ENCODE data around the gene CAMTA1. TPM values are rescaled to one million over a fixed set of nuclear protein-coding genes. Genes with fewer than 3 reads are reported as not detected.

The CAMTA1 gene
- total RNA-seq, 1 donor from 2014 or later: 63.8 TPM

DNA sequence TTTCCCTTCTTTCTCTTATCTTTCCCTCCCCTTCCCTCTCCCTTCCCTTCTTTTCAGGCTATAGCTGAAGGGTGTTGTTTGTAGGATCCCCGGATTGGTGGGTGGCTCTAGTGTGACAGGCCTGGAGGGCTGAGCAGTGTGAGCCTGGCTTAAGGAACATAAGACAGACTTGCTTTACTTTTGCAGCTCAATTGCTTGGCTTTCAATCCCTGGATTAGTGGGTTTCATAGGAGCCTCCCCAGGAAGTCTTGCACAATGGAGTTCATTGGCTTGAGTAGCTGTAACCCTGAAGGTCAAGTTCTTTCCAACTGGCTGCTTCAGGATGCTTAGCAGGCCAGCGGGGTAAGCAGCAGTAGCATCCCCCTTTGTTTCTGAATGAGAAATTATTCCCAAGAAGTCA, 126.7 kb downstream of the CAMTA1 start:
- no peak for DNase-seq (ENCODE audit: low spot score)
- TF ChIP-seq, protein P1, sequence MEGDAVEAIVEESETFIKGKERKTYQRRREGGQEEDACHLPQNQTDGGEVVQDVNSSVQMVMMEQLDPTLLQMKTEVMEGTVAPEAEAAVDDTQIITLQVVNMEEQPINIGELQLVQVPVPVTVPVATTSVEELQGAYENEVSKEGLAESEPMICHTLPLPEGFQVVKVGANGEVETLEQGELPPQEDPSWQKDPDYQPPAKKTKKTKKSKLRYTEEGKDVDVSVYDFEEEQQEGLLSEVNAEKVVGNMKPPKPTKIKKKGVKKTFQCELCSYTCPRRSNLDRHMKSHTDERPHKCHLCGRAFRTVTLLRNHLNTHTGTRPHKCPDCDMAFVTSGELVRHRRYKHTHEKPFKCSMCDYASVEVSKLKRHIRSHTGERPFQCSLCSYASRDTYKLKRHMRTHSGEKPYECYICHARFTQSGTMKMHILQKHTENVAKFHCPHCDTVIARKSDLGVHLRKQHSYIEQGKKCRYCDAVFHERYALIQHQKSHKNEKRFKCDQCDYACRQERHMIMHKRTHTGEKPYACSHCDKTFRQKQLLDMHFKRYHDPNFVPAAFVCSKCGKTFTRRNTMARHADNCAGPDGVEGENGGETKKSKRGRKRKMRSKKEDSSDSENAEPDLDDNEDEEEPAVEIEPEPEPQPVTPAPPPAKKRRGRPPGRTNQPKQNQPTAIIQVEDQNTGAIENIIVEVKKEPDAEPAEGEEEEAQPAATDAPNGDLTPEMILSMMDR (IDR thresholded peaks at IDR 0.05): no peak

DNA sequence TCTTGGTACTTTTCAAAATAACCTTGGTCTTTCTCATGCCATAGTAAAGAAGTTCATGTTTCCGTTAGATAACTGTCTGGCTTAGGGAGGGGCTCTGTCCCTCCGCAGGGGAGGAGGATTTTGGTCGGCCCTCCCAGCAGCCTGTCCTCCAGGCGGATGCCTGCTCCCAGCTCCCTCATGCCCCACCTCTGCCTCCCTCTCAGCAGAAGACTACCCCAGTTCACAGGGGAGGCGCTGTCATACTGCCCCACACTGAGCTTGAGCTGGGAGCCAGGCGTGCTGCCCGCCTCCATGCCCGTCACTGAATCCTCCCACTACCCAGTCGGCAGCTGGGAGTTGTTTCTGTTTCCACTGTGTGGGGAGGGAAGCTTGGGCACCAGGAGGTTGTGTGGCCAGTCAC, 127.3 kb downstream of the CAMTA1 start:
- H3K27me3 Mint-ChIP-seq (ENCODE audit: low read depth): no peaks in the 10 kb centered on the region
- peaks cover 3% of the 10 kb centered on the region for H3K36me3 Mint-ChIP-seq (ENCODE audit: low read depth)
- H3K9me3 Mint-ChIP-seq (ENCODE audit: low read depth): peaks cover 5% of the 10 kb centered on the region
- H3K4me1 Mint-ChIP-seq (ENCODE audit: low read depth): no peaks in the 10 kb centered on the region
- H3K4me3 Mint-ChIP-seq (ENCODE audit: unreplicated experiment): no peak overlapping the region
- TF ChIP-seq, protein P1 (IDR thresholded peaks at IDR 0.05): no peak
- DNase-seq (ENCODE audit: low spot score): no peak
- H3K27ac Mint-ChIP-seq (ENCODE audit: unreplicated experiment): no peak overlapping the region

More for the DNA sequence above, 126.7 kb downstream of the CAMTA1 start:
- H3K27ac Mint-ChIP-seq (ENCODE audit: unreplicated experiment): no peak overlapping the region
- H3K36me3 Mint-ChIP-seq (ENCODE audit: low read depth): peaks cover 3% of the 10 kb centered on the region
- H3K27me3 Mint-ChIP-seq (ENCODE audit: low read depth): no peaks in the 10 kb centered on the region
- H3K9me3 Mint-ChIP-seq (ENCODE audit: low read depth): peaks cover 5% of the 10 kb centered on the region
- H3K4me1 Mint-ChIP-seq (ENCODE audit: low read depth): no peaks in the 10 kb centered on the region
- H3K4me3 Mint-ChIP-seq (ENCODE audit: unreplicated experiment): no peak overlapping the region

DNA sequence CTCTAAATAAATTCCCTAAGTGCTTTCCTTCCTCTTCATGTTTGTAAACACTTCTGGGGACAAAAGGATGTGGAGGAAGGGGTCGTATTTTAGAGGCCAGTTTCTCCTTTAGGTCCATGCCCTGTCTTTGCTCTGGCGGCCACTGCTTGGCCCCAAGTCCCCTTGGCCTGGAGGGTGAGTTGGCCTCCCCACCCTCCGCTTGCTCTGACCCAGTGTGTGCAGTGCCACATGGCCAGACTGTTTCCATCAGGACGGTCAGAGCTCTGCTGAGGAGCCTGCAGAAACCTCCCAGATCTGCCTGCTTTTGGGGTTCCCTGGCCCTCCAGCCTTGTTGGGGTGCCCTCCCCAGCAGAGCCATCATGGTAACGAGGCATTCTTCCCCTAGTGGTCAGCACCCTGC, 127.8 kb downstream of the CAMTA1 start:
- Mint-ChIP-seq H3K4me1 (ENCODE audit: low read depth) (no peaks in the 10 kb centered on the region), H3K4me3 (ENCODE audit: unreplicated experiment) (no peak overlapping the region), H3K27ac (ENCODE audit: unreplicated experiment) (no peak overlapping the region), H3K9me3 (ENCODE audit: low read depth) (peaks cover 5% of the 10 kb centered on the region), H3K27me3 (ENCODE audit: low read depth) (no peaks in the 10 kb centered on the region), H3K36me3 (ENCODE audit: low read depth) (peaks cover 3% of the 10 kb centered on the region)
- TF ChIP-seq, protein P1 (IDR thresholded peaks at IDR 0.05): no peak
- no peak for DNase-seq (ENCODE audit: low spot score)

DNA sequence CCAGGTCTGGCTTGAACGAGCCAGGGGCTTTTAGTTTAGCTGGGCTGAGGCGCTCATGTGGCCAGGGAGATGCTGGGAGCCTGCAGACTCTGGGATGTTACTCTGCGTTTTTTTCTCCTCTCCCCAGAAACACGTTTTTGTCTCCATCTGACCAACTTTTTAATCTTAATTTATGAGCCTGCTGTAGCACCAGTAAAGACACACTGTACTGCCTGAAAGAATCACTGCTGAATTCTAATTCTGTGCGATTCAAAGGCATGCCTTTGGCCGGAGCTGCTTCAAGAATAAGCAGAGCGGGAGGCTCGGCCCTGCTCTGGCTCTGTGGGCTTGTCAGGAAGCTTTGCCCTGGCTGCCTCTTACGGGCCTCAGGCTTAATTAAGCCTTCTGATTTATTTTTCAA, 129.5 kb downstream of the CAMTA1 start:
- peaks cover 5% of the 10 kb centered on the region for H3K9me3 Mint-ChIP-seq (ENCODE audit: low read depth)
- peaks cover 2% of the 10 kb centered on the region for H3K4me1 Mint-ChIP-seq (ENCODE audit: low read depth)
- H3K36me3 Mint-ChIP-seq (ENCODE audit: low read depth): peaks cover 3% of the 10 kb centered on the region
- H3K27ac Mint-ChIP-seq (ENCODE audit: unreplicated experiment): no peak overlapping the region
- DNase-seq (ENCODE audit: low spot score): no peak
- H3K4me3 Mint-ChIP-seq (ENCODE audit: unreplicated experiment): no peak overlapping the region
- TF ChIP-seq, protein P1 (IDR thresholded peaks at IDR 0.05): no peak
- no peaks in the 10 kb centered on the region for H3K27me3 Mint-ChIP-seq (ENCODE audit: low read depth)

DNA sequence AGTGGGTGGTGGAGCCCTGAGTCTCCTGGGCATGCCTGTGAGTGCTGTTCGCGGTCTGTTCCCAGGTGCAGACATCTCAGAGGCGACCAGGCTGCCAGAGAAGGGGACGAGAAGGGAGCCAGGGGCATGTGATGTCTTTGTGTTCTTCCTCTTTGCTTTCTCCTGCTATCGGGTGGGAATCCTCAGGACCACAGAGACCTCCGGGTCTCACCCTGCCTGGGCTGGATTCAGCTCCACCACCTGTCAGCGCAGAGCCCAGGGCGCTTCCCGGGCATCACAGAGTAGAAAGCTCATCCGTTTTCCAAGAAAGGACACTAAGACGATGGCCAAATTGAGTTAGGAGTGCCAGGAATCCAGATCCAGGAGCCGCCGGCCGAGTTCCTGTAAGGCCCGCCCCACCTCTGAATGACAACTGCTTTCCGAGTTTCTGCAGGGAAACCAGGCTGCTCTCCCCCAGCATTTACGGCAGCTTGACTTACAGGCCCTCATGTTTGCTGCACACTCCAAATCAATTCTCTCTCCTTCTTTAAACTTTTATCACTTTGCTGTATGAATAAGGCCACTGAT, 130.8 kb downstream of the CAMTA1 start:
- TF ChIP-seq, protein P1 (IDR thresholded peaks at IDR 0.05): no peak
- H3K36me3 Mint-ChIP-seq (ENCODE audit: low read depth): peaks cover 3% of the 10 kb centered on the region
- peaks cover 8% of the 10 kb centered on the region for H3K9me3 Mint-ChIP-seq (ENCODE audit: low read depth)
- H3K27ac Mint-ChIP-seq (ENCODE audit: unreplicated experiment): no peak overlapping the region
- H3K27me3 Mint-ChIP-seq (ENCODE audit: low read depth): no peaks in the 10 kb centered on the region
- no peak overlapping the region for H3K4me3 Mint-ChIP-seq (ENCODE audit: unreplicated experiment)
- no peak for DNase-seq (ENCODE audit: low spot score)
- H3K4me1 Mint-ChIP-seq (ENCODE audit: low read depth): peaks cover 2% of the 10 kb centered on the region
